HG02610 (cell line): ENCODE data around the gene PLET1.

Experiments
- ATAC-seq: cut with Tn5 transposase; IDR thresholded peaks from one replicate; pipeline ENCODE4 v1.9.1; 2021; ENCODE audit warnings: mild to moderate bottlenecking, moderate library complexity; ENCODE audit not compliant: unreplicated experiment

Gene PLET1

DNA sequence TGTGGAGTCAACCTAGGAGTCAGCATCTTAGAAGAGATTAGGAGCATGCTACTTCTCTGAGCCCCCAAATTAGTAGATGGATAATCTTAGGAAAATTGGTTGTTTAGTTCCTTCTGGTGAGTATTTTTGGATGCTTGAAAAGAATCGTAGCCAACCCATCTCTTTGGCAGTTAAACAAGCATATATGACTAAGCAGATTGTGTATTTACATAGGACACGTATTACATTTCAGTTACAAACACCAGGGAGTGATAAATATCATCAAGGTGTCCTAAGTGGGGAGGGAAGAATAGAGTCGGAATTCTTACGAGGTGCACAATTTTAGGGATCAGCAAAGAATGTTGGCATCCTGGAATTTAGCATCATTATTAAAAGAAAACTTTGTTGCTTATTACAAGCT, 13.5 kb downstream of the PLET1 start:
- no peak for ATAC-seq

DNA sequence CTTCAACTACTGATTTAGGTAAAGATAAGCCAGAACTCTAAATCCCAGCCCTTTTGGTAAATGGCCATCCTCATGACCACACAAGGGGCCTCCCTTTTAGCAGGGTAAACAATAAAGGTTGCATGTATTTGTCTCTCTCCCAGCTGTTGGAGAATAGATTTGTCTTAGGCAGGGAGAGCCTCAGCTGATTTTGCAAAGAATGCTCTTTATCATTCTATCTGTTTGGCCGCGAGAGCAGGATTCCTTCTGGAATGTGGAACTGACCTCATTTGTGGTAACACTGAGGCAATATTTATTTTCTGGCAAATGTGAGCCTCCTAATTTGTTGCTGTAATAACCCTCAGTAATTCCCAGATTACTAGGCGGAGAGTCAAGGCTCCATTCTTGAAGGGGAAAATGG, 19.2 kb downstream of the PLET1 start:
- no peak for ATAC-seq

DNA sequence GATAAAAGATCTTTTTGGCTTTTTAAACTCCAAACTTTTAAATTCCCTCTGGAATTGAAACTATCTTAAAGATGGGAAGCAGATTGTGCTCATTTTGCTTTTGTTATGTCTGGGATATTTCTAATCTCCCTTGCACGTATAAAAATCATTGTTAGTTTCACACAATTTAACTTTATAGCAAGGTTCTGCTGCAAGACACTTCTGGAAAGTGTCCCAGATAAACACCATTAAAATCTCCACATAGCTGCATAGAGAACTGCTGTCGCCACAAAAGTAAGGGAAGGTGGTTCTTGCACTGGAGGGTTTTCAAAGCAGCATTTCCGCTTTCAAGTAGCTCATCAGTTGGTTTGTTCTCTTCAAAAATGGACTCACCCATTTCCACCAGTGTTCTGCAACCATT, 22.6 kb downstream of the PLET1 start:
- ATAC-seq: no peak

DNA sequence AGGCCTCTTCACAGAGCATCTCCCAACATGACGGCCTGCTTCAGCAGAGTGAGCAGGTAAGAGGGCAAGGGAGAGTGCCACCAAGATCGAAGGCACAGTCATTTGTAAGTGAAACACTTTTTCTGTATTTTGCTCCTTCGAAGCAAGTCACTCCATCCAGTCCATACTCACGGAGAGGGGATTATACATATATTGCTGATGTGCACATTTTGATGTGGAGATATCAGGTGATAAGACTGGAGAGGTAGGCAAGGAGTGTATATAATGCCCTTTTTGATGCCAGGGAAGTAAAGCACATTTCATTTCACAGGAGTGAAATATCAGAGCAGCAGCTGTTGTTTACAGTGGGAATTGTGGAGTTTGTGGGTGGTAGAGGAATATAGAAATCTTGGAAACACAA, 23.2 kb downstream of the PLET1 start:
- ATAC-seq: no peak

- ATAC-seq: no peak
Measured at GRCh38 chr11:112235750-112236390, 24.8 kb downstream of the PLET1 start.

GRCh38 chr11:112231952-112232351, 28.7 kb downstream of the PLET1 start:
- ATAC-seq: no peak

GRCh38 chr11:112229746-112230433, 30.8 kb downstream of the PLET1 start:
- no peak for ATAC-seq

DNA sequence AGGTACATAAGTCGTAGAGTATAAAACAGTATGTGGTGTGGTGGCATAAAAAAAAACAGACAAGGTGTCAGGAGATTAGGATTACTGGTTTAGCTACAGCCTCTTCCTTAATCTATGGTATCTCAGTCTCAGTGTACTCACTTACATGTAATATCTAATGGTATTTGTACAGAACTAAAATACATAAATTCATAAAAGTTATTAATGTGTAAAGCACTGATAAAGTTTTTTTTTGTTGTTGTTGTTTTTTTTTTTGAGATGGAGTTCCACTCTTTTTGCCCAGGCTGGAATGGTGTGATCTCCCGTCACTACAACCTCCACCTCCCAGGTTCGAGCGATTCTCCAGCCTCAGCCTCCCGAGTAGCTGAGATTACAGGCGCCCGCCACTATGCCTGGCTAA, 31.5 kb downstream of the PLET1 start:
- ATAC-seq: no peak

DNA sequence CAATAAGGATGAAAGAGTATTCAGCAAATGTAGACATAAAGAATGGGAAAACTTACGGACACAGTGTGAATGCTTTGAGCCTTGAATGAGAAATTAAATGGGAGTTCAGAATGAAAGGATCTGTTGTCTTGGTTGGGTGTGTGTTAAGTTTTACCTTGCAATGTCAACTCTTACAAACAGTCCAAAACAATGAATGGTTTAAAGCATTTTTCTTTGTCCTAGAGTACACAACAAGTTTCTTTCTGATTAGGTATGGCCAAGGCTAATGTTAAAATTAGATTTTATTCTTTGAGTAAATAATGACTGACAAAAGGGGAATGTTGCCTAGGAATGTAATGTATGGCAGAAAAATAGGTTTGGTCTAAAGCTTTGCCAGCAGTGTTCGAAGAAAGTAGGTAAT, 32.0 kb downstream of the PLET1 start:
- ATAC-seq: no peak

DNA sequence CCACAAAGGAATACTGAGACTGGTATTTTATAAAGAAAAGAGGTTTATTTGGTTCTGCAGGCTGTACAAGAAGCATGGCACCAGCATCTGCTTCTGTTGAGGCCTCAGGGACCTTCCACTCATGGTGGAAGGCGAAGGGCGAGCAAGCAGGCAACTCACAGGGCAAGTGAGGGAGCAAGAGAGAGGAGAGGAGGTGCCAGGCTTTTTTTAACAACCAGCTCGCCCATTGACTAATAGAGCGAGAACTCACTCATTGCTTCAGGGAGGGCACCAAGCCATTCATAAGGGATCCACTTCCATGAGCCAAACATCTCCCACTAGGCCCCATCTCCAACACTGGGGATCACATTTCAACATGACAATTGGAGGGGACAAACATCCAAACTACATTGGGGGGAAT, 33.2 kb downstream of the PLET1 start:
- ATAC-seq: no peak

DNA sequence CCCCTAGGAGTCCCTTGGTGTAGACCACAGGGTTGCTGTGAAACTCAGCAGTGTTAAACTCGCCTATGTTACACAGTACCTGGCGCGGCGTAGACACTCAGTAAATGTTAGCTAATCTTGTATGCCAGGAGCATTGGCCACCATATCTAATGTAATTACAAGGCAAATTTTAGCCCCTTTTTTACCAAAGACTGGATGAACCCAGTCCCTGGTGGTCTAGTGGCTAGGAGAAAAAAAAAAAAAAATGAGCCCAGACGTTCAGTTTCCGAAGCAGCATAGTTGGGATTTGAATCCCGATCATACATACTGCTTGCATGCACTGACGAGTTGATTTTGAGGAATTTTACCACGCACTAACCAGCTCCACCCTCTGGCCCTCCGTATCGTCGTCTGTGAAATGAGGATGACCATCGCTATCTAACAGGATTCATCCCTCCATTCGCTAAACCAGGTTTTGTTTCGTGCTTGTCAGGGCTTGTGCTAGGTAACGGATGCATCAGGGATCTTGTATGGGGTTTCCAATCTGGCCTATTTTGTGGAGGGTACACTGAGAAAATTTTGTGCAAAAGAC, 33.7 kb downstream of the PLET1 start:
- peak; percentile 41 for ATAC-seq

DNA sequence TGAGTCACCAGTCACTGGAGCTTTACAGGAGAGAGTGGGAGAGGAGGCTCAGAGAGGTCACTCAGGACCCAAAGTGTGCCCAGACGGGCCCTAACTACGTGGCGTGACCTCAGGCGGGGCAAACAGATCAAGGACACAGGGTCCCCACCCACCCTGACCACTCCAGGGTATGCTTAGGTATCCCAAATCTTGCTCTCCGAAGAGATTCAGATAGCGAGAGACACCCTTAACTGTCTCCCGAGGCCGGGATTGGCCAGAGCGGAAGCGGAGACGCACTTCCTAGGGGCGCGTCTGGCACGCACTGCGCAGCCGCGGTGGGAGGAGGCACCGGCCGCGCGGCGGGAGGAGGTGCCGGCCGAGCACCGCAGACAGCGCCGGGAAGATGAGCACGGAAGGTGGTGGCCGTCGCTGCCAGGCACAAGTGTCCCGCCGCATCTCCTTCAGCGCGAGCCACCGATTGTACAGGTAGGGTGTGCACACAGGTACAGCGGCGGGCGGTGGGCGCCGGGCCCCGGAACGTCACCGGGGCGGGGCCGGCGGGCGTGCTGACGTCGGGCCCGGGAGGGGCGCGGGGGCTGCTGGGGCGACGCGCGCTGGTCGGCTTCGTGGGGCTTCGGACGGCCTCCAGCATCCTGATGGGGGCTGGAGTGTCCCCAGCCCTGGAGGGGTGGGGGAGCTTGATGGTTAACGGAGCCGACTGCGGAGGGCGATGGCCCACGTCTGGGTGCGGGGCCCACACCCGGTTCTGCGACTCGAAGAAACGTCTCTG, 34.4 kb downstream of the PLET1 start, which contains the start of gene PTS:
Gene PTS (plus strand): TSS at position 367 of the 769 bp plus-strand sequence. CDS start 16 bp downstream, at position 383.
- ATAC-seq: peak; percentile 97

- ATAC-seq: no peak
Measured at GRCh38 chr11:112225753-112226061, 35.0 kb downstream of the PLET1 start.

DNA sequence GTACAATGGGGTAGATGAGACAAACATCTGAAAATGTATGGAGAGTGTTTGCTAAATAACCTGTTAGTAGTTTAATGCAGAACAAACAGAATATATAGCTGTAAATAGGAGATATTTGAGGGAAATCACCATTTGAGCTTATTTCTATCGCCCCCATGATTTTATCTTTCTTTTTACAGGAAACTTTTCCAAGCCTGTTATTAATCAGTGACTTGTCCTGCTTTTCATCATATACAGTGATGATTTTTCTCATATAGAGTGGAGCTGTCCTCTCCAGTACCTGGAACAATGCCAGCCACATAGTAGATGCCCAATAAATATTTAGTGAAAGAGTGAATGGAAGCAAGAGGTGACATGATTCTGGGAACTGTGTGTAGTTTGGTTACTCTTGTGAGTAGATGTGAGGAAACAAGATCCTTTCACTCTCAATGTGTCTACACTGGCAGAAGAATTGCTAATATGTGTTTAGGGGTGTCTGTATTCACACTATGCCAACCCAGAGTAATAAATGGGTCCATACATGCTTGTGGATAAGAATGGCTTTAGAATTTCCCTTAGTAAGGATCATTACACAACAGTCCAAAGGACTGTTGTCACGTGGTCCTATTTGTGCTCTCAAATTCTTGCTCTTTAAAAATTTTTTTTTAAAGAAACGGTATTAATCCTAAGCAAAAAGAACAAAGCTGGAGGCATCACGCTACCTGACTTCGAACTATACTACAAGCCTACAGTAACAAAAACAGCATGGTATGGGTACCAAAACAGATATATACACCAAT, 36.7 kb downstream of the PLET1 start:
- ATAC-seq: no peak

- ATAC-seq: no peak
Measured at GRCh38 chr11:112223121-112223520, 37.5 kb downstream of the PLET1 start.

DNA sequence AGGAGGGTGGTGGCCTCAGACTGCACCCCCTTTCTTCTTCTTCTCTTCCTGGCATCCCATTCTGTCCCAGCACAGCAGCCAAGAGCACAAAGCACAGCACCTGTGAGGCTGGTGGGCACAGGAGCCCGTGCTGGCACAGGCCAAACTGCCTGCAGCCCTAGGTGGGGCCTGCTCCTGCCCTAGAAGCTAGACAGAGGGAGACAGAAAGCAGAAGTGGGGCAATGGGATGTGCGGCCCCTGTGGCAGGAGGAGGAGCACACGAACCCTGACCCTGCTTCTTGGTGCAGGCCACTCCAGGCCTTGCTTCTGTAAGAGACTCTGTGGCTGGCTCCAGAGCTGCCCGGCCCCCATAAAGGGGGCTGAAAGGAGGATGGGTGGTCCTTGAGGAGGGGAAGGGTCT, 38.4 kb downstream of the PLET1 start:
- no peak for ATAC-seq

DNA sequence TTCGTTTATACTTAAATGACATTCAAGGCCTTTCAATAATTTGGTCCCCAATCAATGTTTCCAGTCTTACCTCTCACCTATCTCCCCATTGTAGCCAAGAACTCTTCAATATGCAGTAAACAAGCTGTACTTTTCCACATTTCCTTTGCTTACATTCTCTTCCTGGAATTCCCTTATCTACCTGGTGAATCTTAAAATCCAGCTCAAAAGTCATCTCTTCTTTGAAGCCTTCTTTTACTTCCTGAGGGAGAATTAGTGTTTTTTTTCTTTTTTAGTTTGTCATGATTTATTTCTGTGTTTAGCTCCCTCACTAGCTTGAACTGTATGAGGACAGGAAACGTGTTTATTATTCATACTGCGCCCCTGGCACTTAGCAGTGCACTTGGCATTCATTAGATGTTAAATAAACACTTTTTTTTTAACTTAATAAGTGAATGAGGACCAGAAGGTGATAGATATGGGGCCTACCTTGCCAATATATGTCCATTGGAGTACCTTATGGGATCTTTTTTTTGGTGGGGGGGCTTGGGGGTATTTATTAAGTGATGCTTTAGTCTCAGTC, 39.3 kb downstream of the PLET1 start:
- ATAC-seq: no peak

- ATAC-seq: peak; percentile 94
Measured at GRCh38 chr11:112219476-112220232, 41.0 kb downstream of the PLET1 start.

DNA sequence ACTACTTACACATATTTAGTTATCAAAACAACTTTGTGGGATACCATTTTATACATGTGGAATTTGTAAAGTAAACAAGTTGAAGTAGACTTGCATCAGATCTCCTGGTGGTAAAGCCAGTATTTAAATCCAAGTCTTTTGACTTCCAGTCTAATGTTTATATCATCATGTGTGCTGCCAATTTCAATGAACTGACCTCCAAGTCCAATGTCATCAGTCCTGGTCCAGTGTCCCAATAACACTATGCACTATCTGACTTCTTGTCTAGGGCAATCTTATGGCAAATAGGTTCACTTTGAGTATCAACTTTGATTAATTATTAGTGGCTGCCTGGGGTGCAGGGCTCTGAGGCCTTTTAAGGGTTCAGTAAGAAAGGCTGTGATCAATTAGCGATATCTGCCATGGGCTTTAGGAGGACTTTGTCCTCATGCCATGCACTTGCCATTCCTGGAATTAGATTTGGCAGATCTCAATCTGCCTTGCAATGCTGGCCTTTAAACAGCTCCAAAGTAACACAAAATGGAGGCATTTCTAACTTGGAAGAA, 44.0 kb downstream of the PLET1 start:
- no peak for ATAC-seq

DNA sequence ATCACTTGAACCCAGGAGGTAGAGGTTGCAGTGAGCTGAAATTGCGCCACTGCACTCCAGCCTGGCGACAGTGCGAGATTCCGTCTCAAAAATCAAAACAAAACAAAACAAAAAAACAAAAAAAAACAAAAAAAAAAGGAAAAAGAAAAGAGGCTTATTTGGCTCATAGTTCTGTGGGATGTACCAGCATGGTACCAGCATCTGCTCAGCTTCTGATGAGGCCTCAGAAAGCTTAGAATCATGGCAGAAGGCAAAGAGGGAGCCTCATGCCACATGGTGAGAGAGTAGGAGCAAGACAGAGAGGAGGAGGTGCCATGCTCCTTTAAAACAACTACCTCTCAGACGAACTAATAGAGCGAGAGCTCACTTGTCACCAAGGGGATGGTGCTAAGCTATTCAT, 45.0 kb downstream of the PLET1 start:
- ATAC-seq: no peak
